PC-3 (cell line): ENCODE results near the gene TMEM51. TPM values are rescaled to one million over a fixed set of nuclear protein-coding genes. Genes with fewer than 3 reads are reported as not detected.

Source experiments
- ATAC-seq: fragments of 200-7000 bp; cut with Tn5 transposase; 2 replicates; pipeline ENCODE4 v1.9.1; 2020; ENCODE audit warnings: mild to moderate bottlenecking, moderate library complexity
- BruUV-seq: library from RNA; stranded (reverse); fragments of 400-500 nt; replicated peaks from 2 replicates; lab custom pipeline; 2021; lab: Mats Ljungman, UMichigan
- CTCF ChIA-PET: fragments of 300-600 bp; sonication (Branson Sonifier 250); formaldehyde crosslinking; loops from one replicate; lab custom pipeline; 2022; ENCODE audit warnings: antibody characterized with exemption; lab: Charles Lee
- POLR2A ChIA-PET: fragments of 300-600 bp; sonication (Branson Sonifier 250); formaldehyde crosslinking; loops from one replicate; lab custom pipeline; 2022; ENCODE audit warnings: antibody characterized with exemption; ENCODE audit not compliant: unreplicated experiment; lab: Charles Lee
- DNase-seq: peaks from one replicate; pipeline ENCODE4 v3.0.0-alpha.2; 2015
- H2AFZ ChIP-seq: fragments of 300-600 bp; sonication (generic); 2 replicates; pipeline ENCODE4 v1.6.0; 2016; ENCODE audit warnings: antibody characterized with exemption, low read length
- H3F3A ChIP-seq: fragments of 300-600 bp; sonication (generic); one replicate; pipeline ENCODE4 v1.6.0; 2017; ENCODE audit warnings: antibody characterized with exemption, low read length, control low read depth, mild to moderate bottlenecking; ENCODE audit not compliant: unreplicated experiment
- H3K27ac ChIP-seq: fragments of 300-600 bp; sonication (generic); 2 replicates; pipeline ENCODE4 v1.5.1; 2016; ENCODE audit warnings: mild to moderate bottlenecking, low read length
- H3K27me3 ChIP-seq: fragments of 300-600 bp; sonication (generic); 2 replicates; pipeline ENCODE4 v1.6.1; 2016; ENCODE audit warnings: low read length, mixed read lengths
- H3K36me3 ChIP-seq: fragments of 300-600 bp; sonication (generic); 2 replicates; pipeline ENCODE4 v1.6.1; 2016; ENCODE audit warnings: low read depth, mixed run types, low read length, mixed read lengths
- H3K4me1 ChIP-seq: fragments of 300-600 bp; sonication (generic); 2 replicates; pipeline ENCODE4 v1.5.1; 2016; ENCODE audit warnings: low read length; ENCODE audit not compliant: insufficient read depth
- H3K4me2 ChIP-seq: fragments of 300-600 bp; sonication (generic); 2 replicates; pipeline ENCODE4 v1.6.0; 2016; ENCODE audit warnings: low read length
- H3K4me3 ChIP-seq: fragments of 300-600 bp; sonication (generic); 2 replicates; pipeline ENCODE4 v1.5.1; 2016; ENCODE audit warnings: mild to moderate bottlenecking, low read length, mixed read lengths
- H3K79me2 ChIP-seq: fragments of 300-600 bp; sonication (generic); 2 replicates; pipeline ENCODE4 v1.6.1; 2017; ENCODE audit warnings: low read length, mixed read lengths
- H3K9ac ChIP-seq: fragments of 300-600 bp; sonication (generic); 2 replicates; pipeline ENCODE4 v1.6.0; 2016; ENCODE audit warnings: mild to moderate bottlenecking, low read length
- H3K9me2 ChIP-seq: fragments of 300-600 bp; sonication (generic); replicated peaks from 2 replicates; pipeline ENCODE4 v1.6.1; 2016; ENCODE audit warnings: mixed run types, low read length, mixed read lengths
- H3K9me3 ChIP-seq: fragments of 300-600 bp; sonication (generic); 2 replicates; pipeline ENCODE4 v1.6.1; 2016; ENCODE audit warnings: low read length, mixed read lengths
- H4K20me1 ChIP-seq: fragments of 300-600 bp; sonication (generic); 2 replicates; pipeline ENCODE4 v1.6.1; 2016; ENCODE audit warnings: low read length, mixed read lengths
- EZH2phosphoT487 ChIP-seq: fragments of 300-600 bp; sonication (generic); IDR thresholded peaks from 2 replicates; pipeline ENCODE4 v1.6.1; 2018; ENCODE audit warnings: mild to moderate bottlenecking, antibody characterized with exemption, low read length, borderline replicate concordance
- intact Hi-C: fragments of 100-400 bp; cut with micrococcal nuclease; formaldehyde crosslinking; loops from 2 replicates; pipeline ENCODE4 v1.9.0; 2023
- total RNA-seq: library from RNA; depleted of rRNA; stranded (reverse); fragments of >200 nt; gene quantifications from 2 replicates; pipeline ENCODE4 v1.2.3, GENCODE V29; 2014
- TF ChIP-seq, protein P1 (sequence below): fragments of 300-600 bp; sonication (generic); conservative IDR thresholded peaks from 2 replicates; pipeline ENCODE4 v1.5.1; 2017; ENCODE audit warnings: antibody characterized with exemption, low read depth, mild to moderate bottlenecking, low read length

The TMEM51 gene
- total RNA-seq, 1 experiment from 2014 or later: 20.8 TPM

DNA sequence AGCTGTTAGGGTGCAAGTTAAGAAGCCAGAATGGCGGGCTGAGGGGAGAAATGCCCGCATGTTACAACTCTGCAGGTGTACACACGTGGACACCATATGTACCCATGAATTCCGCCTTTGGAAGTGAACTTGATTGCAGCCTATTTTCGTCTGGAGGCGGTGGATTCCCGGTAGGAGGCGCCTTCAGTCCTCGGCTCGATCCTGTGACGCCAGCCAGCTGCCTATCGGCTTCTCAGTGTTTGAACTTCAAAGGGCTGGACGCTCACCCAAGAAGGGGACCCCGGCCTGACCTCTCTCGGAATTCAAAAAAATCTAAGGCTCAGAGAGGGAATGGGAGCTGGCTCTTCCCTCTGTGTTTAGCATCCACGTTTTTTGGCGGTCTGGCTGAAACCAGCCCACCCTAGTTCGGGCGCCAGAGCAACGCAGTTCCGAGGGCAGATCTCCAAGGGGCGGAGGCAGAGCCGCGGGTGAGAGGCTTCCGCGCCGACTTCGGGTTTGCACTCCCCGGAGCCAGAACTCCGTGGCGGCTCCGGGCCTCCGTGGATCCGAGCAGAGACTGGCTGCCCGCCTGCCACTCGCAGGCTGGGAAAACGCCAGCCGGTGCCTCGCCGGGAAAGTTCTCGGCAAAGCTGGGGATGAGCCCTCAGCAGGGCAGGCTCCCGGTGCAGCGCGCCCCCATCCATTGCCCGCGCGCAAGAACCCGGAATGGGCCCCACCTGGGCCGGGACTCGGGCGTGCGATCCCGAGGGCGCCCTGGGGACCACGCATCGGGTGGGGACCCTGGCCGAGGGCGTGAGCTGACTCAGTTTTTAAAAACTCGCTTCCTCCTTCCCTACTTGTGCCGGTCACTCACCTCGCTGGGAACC lies 996 bp upstream of the TMEM51 start:
- POLR2A ChIA-PET: interaction anchor here (0.7 kb wide), 1 partner anchor 24 kb away, joined by 4 read pairs; no protein-coding TSS in a partner anchor

DNA sequence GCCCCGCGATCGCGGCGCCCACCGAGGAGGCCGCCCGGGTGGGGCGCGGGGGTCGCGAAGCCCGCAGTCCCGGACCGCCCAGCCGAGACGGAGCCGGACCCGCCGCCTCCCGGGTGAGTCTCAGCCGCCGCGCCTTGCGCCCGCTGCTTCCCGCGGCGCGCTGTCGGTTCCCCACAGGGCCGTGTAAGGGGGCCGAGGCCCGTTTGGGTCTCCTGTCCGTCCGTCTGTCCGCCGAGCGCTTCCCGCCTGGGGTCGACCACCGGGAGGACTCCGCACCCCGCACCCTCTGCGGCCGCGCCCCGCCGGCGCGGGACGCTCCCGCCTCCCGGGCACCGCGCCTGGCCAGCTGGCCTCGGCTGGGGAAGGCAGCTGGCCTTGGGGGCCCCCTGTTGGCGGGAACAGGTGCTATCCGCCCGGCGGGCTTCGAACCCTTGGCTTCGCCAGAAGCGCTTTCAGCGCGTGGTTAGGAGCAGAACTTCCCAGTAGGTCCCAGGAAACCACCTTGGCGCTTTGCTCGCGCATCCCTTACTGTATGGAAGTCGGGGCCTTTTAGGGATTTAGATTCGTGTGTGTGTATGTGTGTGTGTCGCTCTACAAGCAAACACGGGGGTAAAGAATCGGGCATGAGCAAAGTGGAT lies 414 bp downstream of the TMEM51 start:
- TF ChIP-seq EZH2phosphoT487: no peak
- TF ChIP-seq, protein P1, sequence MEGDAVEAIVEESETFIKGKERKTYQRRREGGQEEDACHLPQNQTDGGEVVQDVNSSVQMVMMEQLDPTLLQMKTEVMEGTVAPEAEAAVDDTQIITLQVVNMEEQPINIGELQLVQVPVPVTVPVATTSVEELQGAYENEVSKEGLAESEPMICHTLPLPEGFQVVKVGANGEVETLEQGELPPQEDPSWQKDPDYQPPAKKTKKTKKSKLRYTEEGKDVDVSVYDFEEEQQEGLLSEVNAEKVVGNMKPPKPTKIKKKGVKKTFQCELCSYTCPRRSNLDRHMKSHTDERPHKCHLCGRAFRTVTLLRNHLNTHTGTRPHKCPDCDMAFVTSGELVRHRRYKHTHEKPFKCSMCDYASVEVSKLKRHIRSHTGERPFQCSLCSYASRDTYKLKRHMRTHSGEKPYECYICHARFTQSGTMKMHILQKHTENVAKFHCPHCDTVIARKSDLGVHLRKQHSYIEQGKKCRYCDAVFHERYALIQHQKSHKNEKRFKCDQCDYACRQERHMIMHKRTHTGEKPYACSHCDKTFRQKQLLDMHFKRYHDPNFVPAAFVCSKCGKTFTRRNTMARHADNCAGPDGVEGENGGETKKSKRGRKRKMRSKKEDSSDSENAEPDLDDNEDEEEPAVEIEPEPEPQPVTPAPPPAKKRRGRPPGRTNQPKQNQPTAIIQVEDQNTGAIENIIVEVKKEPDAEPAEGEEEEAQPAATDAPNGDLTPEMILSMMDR: peak; percentile 71
- Histone ChIP-seq H3K4me1 (peaks cover 25% of the 10 kb centered on the region), H3K4me3 (peak overlapping the region; percentile 76), H3K79me2 (peaks cover 53% of the 10 kb centered on the region), H4K20me1 (no peaks in the 10 kb centered on the region), H3K27ac (peak overlapping the region; percentile 34; the same call in 1 of the 2 replicates), H2AFZ (peak overlapping the region; percentile 79), H3K9me3 (no peaks in the 10 kb centered on the region), H3K4me2 (peak overlapping the region; percentile 88), H3F3A (no peaks in the 10 kb centered on the region), H3K36me3 (no peaks in the 10 kb centered on the region), H3K9me2 (no peaks in the 10 kb centered on the region), H3K27me3 (no peaks in the 10 kb centered on the region), H3K9ac (peak overlapping the region; percentile 79)
- BruUV-seq: no TSS peak
- intact Hi-C loops: loop anchor here (2.0 kb wide), 2 partner anchors 25 kb away; no protein-coding TSS in a partner anchor
- ATAC-seq (peak; percentile 21), DNase-seq (peak; percentile 69)
- ChIA-PET CTCF (interaction anchor here (0.5 to 1.8 kb wide), 5 partner anchors 15 to 117 kb away, joined by 3 to 6 read pairs (median 3); no protein-coding TSS in a partner anchor), POLR2A (no interaction called here)

More for the DNA sequence above, 996 bp upstream of the TMEM51 start:
- Histone ChIP-seq H3K9me2 (no peaks in the 10 kb centered on the region), H3K4me1 (peaks cover 21% of the 10 kb centered on the region), H4K20me1 (no peaks in the 10 kb centered on the region), H3K27ac (peak overlapping the region; percentile 67), H3K79me2 (peaks cover 38% of the 10 kb centered on the region), H3F3A (no peaks in the 10 kb centered on the region), H3K4me2 (peak overlapping the region; percentile 88), H3K36me3 (no peaks in the 10 kb centered on the region), H3K27me3 (no peaks in the 10 kb centered on the region), H3K4me3 (peak overlapping the region; percentile 76), H3K9ac (peak overlapping the region; percentile 79), H3K9me3 (no peaks in the 10 kb centered on the region), H2AFZ (peak overlapping the region; percentile 79)
- TSS peak; percentile 43 for BruUV-seq
- CTCF ChIA-PET: interaction anchor here (0.5 to 1.8 kb wide), 4 partner anchors 24 to 122 kb away, joined by 3 to 6 read pairs (median 4); no protein-coding TSS in a partner anchor
- no peak for TF ChIP-seq EZH2phosphoT487
- TF ChIP-seq, protein P1: peak; percentile 80
- DNase-seq: peak; percentile 89
- ATAC-seq: peak; percentile 52
- intact Hi-C loops: loop anchor here (1.0 to 2.0 kb wide), 4 partner anchors 24 to 120 kb away; no protein-coding TSS in a partner anchor
